Eye (tissue), 1 donor: ENCODE data around the gene WDR59.
"Not testable (repeated sequence)": the region's sequence is repeated elsewhere in the genome, so short reads cannot be mapped to it uniquely, and the experiment has no call there.

Experiments used
- DNase-seq: peaks from one replicate; pipeline ENCODE4 v3.0.0-alpha.2; 2015

Gene WDR59

DNA sequence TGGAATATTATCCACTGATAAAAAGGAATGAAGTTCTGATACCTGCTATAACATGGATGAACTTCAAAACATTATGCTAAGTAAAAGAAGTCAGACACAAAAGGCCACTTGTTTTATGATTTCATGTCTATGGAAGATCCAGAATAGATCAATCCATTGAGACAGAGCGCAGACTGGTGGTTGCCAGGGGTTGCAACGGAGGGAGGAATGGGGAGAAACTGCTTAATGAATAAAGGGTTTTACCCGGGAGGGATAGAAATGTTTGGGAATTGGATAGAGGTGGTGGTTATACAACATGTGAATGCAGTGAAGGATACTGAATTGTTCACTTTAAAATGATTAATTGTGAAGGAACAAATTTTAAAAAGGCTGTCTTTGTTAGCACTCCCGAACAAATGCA, 30.2 kb downstream of the WDR59 start:
- no peak for DNase-seq

DNA sequence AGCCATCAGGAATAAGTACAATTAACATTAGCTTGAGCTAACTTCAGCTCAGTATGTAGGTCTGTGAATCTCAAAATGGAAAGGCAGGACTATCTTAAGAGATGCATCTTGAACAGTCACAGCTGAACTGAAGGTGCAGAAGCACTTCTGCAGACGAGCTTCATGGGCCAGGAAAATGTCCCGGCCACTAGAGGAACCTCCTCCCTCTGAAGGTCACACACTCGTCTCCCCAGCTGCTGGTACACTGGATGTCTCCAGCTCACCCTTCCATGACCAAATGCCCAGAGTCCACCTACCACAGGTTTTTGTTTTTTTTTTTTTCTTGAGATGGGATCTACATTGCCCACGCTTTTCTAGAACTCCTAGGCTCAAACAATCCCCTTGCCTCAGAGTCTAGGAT, 33.2 kb downstream of the WDR59 start:
- no peak for DNase-seq

- no peak for DNase-seq
Observed at GRCh38 chr16:74951206-74951605, 33.7 kb downstream of the WDR59 start.

DNA sequence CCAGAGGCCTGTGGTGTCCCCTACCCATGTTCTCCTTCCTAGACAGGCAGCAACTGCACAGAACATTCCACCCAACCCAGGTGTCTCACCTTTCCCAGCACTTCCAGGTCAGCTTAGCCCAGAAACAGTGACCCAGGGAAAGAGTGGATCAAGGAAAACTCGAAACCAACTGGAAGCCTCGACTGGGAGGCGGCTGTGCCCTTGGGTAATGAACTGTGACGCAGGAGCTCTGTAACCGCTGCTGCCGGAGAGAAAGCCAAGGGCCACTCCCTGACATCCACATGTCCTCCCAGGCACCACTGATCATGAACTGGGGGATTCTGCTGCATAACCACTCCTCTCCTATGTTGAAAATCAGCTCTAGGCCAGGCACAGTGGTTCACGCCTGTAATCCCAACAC, 34.4 kb downstream of the WDR59 start:
- no peak for DNase-seq

DNA sequence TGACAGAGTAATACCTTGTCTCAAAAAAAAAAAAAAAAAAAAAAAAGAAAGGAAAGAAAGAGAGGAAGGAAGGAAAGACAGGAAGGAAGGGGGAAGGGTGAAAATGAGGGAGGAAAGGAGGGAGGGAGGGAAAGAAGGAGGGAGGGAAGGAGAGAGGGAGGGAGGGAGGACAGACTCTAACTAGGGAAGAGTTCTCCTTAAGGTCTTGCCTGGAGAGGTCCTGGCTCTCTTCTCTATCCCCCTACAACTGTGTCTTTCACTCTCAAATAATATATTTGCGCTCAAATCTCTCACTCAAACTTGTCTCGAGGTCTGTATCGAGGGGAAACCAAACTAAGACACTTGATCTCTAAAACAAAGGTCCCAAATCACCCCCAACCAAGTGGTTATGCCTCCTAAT, 35.6 kb downstream of the WDR59 start:
- no peak for DNase-seq

GRCh38 chr16:74944466-74944865, 40.5 kb downstream of the WDR59 start:
- no peak for DNase-seq

DNA sequence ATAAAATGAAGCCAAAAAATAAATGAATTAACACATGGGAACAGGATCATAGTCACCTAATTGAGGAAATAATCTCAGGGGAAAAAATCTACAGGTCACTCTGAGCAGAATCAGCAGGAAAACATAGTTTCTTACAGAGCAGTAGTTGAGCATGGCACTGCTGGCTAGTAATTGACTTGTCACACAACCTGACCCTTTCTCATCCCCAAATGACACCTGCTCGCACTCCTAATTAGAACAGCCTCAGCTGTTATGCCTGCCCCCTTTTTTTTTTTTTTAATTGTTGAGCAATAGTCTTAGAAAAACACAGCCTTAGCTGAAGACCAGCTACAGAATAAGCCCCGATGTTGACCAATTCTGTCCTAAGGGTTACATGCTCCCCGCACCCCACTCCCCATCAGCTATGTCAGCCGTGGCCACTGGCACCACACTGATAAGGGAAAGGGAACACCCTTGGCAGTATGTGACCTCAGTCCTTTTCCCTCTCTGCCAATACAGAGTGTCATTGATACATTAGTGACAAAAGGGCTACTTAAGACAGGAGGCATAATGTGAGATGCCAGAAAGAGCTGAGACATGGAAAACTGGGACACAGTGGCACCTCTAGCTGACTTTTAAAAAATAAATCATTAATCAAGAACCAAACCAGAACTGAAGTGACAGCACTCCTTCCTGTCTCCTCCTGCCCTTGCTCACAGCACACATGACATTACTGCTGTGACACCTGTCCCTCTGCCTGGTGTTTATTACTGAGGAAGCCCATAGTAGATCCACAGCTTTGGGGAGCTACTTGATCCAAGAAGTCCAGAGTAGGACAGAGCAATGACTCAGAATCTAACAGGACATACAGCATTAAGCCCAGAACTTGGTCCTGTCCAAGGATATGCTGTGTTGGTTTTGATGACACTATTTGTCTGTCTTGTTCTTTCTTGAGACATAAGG, 41.7 kb downstream of the WDR59 start:
- DNase-seq: peak; percentile 17

GRCh38 chr16:74942566-74942965, 42.4 kb downstream of the WDR59 start:
- no peak for DNase-seq

- no peak for DNase-seq
Observed at GRCh38 chr16:74939688-74940087, 45.2 kb downstream of the WDR59 start.

DNA sequence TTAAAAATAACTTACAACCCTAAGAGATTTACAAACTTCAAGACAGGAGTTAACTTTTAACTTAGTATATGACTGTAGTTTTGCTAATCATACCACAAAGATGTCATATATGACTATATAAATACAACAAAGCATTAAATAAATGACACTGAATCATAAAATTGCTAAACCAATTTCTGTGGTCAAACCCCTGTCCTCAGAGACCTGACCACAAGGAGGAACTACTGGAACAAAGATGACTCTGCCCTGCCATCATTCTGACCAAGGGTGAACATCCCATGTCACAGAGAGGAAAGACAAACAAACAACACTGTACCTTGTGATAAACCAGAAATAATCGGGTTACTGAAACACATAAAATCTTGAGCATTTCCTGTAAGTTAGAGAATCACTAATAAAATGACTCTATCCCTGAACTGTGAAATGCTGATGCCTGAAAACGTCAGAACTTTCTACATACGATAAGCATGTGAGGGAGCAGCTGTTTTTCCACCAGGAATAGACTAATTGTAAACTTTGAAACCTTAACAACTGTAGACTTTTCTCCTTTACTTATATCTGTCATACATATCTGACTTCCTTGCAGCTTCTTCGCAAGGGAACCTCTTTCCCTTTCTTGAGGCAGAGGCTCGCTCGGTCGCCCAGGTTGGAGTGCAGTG, 47.9 kb downstream of the WDR59 start:
- DNase-seq: no peak

DNA sequence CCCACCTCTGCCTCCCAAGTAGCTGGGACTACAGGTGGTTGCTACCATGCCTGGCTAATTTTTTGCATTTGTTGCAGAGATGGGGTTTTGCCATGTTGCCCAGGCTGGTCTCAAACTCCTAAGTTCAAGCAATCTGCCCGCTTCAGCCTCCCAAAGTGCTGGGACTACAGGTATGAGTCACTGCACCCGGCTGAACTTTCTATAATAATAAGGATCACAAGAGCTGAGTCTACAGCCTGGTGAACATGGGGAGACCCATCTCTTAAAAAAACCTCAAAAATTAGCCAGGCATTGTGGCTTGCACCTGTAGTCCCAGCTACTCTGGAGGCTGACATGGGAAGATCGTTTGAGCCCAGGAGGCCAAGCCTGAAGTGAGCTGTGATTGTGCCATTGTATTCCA, 53.5 kb downstream of the WDR59 start:
- DNase-seq: no peak

- no peak for DNase-seq
Observed at GRCh38 chr16:74929636-74930035, 55.3 kb downstream of the WDR59 start.

- no peak for DNase-seq
Observed at GRCh38 chr16:74926805-74927204, 58.1 kb downstream of the WDR59 start.

DNA sequence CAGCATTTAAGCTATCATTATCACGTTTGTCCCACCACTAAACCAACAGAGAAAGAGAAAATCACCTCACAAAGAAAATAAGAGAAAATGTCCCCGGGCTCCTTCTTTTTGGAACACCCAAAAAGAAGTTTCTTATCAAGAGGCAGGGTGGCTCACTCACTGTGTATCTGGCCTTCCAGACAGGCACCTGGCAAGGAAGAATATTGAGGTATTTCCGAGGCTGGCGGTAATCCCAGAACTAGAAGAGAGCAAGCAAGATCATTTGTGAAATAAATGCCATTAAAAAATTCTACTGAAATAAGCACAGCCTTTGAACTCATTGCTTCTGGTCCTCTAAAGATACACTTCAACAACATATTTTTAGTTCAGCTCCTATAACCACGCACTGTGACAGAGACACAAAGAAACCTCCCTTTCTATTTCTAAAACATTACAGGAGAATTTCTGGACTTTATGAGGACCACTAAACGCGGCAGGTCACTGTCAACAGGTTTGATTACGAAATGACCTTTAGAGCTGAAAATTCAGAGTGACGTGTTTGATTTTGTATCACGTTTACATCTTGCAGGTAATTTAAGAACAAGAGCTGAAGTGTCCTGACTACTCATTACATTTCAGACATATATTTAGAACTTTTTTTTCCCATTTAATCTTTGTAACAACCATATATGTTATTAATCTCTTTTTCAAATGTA, 61.0 kb downstream of the WDR59 start:
- DNase-seq: no peak

GRCh38 chr16:74922150-74923138, 62.5 kb downstream of the WDR59 start:
- no peak for DNase-seq

- DNase-seq: no peak
Observed at GRCh38 chr16:74921051-74921450, 63.9 kb downstream of the WDR59 start.

- no peak for DNase-seq
Observed at GRCh38 chr16:74909665-74910064, 75.3 kb downstream of the WDR59 start.

GRCh38 chr16:74908759-74909158, 76.2 kb downstream of the WDR59 start:
- not testable (repeated sequence) for DNase-seq

DNA sequence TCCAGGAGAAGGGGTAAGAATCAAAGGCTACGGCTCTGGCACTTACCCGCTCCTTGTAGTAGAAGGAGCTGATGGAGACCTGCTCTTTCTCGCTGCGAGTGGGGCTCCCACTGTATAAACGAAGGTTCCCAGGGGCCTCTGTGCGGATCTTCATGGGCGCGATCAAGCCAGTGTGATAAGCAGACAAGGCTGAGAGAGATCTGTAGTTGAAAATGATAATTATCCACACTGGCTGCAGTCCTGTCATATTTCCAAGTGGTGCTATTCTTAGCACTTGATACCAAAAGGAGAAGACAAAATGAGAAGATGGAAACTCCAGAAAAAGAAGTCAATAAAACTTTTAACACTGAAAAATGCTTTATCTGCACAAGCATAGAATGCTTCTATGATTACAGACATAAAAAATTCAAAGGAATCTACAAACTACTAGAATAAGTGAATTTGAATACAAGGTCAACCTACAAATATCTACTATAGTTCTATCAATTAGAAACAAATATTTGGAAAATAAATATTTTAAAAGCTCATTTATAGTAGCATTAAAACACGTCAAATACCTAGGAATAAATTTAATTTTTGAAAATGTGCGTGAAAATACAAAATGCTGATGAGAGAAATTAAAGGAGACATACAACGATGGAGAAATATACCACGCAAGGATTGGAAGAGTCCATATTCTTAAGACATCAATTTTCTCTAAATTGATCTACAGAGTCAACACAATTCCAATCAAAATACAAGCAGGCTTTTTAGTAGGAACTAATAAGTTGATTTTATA, 80.8 kb downstream of the WDR59 start:
- DNase-seq: no peak

- no peak for DNase-seq
Observed at GRCh38 chr16:74903120-74903519, 81.8 kb downstream of the WDR59 start.

DNA sequence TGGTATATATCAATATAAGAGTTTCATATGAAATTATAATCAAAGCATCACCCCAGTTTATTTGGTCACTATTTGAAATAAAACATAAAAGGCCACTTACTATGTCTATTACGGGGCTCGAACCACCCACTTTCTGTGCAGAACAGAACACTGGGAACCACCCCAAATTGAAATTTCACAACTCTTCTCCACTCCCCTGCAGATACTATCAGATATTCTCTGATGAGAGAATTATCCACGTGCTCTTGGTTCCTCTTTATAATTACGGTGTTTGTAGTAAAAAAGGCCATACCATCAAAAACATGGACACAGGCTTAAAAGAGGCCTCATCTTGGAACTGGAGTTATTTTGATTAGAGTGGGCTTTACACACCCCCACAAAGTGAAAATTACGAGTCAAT, 82.8 kb downstream of the WDR59 start:
- no peak for DNase-seq

- DNase-seq: no peak
Observed at GRCh38 chr16:74901606-74902005, 83.3 kb downstream of the WDR59 start.
